ENCODE data around the gene FERMT2. TPM values are rescaled to one million over a fixed set of nuclear protein-coding genes. Genes with fewer than 3 reads are reported as not detected.

Gene FERMT2
- total and polyA plus RNA-seq, 2 donors (not counting 1 experiment from before 2014, with no cell fraction given): 0.05 TPM; not detected in 1

GRCh38 chr14:52910572-52910971 is 40.3 kb downstream of the FERMT2 start:
- H3K27me3 ChIP-seq (replicated peaks in 1 of 4; ENCODE audit: control extremely low read depth in 1 of 4, control insufficient read depth in 3 of 4, insufficient read depth in 4 of 4, low read length in 3 of 4): no peaks in the 10 kb centered on the region
- ATAC-seq (ENCODE audit: low read depth) (no peak), DNase-seq (no peak)
- H3K27me3 Mint-ChIP-seq: no peaks in the 10 kb centered on the region
- intact Hi-C loops (cut with micrococcal nuclease): no loop called here
- H3K4me3 Mint-ChIP-seq: no peak overlapping the region
- no peaks in the 10 kb centered on the region for H4K20me1 ChIP-seq (ENCODE audit: control insufficient read depth, insufficient read depth, low read length, poor library complexity, severe bottlenecking)
- H3K79me2 ChIP-seq (ENCODE audit: control insufficient read depth, insufficient read depth, low read length): no peaks in the 10 kb centered on the region
- H3K36me3 ChIP-seq (replicated peaks in 1 of 2; ENCODE audit: control extremely low read depth in 1 of 2, control insufficient read depth in 1 of 2, extremely low read depth in 1 of 2, insufficient read depth in 2 of 2, low read length in 1 of 2): no peaks in the 10 kb centered on the region
- no peak overlapping the region for H2AFZ ChIP-seq (ENCODE audit: insufficient read depth, low read depth, low read length, poor library complexity, severe bottlenecking)
- no CpG with 5 or more reads among the region's 2 CpGs for WGBS (ENCODE audit: insufficient coverage)
- H3K4me1 ChIP-seq (ENCODE audit: control insufficient read depth in 2 of 2, insufficient read depth in 2 of 2, low read length in 2 of 2): no peaks in the 10 kb centered on the region
- H3K4me3 ChIP-seq (ENCODE audit: control extremely low read depth in 1 of 5, extremely low read depth in 1 of 5, insufficient read depth in 1 of 5, low read depth in 2 of 5, low read length in 4 of 5): no peak overlapping the region
- H3K9me3 ChIP-seq (ENCODE audit: control extremely low read depth in 1 of 3, control insufficient read depth in 2 of 3, insufficient read depth in 1 of 3, low read length in 2 of 3): no peaks in the 10 kb centered on the region
- POLR2A ChIA-PET: no interaction called here
- TF ChIP-seq EZH2 (IDR thresholded peaks at IDR 0.05; ENCODE audit: borderline replicate concordance, insufficient read depth, low read depth, low read length, poor library complexity, severe bottlenecking): no peak
- no peak for TF ChIP-seq CTCF (IDR thresholded peaks at IDR 0.05)
- H3K27ac ChIP-seq (ENCODE audit: low read length in 2 of 2): no peak overlapping the region
- no peak overlapping the region for H3K9ac ChIP-seq (ENCODE audit: low read length)
- no peaks in the 10 kb centered on the region for H3K9me3 Mint-ChIP-seq (ENCODE audit: insufficient read depth)
- H3K4me1 Mint-ChIP-seq: peaks cover 4% of the 10 kb centered on the region
- H3K27ac Mint-ChIP-seq: no peak overlapping the region
- CTCF ChIA-PET: interaction anchor here (0.7 kb wide), 1 partner anchor 429 kb away, joined by 3 read pairs; no protein-coding TSS in a partner anchor
- H3K4me2 ChIP-seq (replicated peaks; ENCODE audit: low read depth, low read length, poor library complexity, severe bottlenecking): no peak overlapping the region

GRCh38 chr14:52907949-52908348 is 42.9 kb downstream of the FERMT2 start:
- Histone ChIP-seq H3K9me3 (ENCODE audit: control extremely low read depth in 1 of 3, control insufficient read depth in 2 of 3, insufficient read depth in 1 of 3, low read length in 2 of 3) (no peaks in the 10 kb centered on the region), H3K4me1 (ENCODE audit: control insufficient read depth in 2 of 2, insufficient read depth in 2 of 2, low read length in 2 of 2) (no peaks in the 10 kb centered on the region), H3K36me3 (replicated peaks in 1 of 2; ENCODE audit: control extremely low read depth in 1 of 2, control insufficient read depth in 1 of 2, extremely low read depth in 1 of 2, insufficient read depth in 2 of 2, low read length in 1 of 2) (no peaks in the 10 kb centered on the region), H3K4me3 (ENCODE audit: control extremely low read depth in 1 of 5, extremely low read depth in 1 of 5, insufficient read depth in 1 of 5, low read depth in 2 of 5, low read length in 4 of 5) (no peak overlapping the region), H3K4me2 (replicated peaks; ENCODE audit: low read depth, low read length, poor library complexity, severe bottlenecking) (no peak overlapping the region), H3K27ac (ENCODE audit: low read length in 2 of 2) (no peak overlapping the region), H3K27me3 (replicated peaks in 1 of 4; ENCODE audit: control extremely low read depth in 1 of 4, control insufficient read depth in 3 of 4, insufficient read depth in 4 of 4, low read length in 3 of 4) (no peaks in the 10 kb centered on the region), H3K9ac (ENCODE audit: low read length) (no peak overlapping the region), H4K20me1 (ENCODE audit: control insufficient read depth, insufficient read depth, low read length, poor library complexity, severe bottlenecking) (no peaks in the 10 kb centered on the region), H2AFZ (ENCODE audit: insufficient read depth, low read depth, low read length, poor library complexity, severe bottlenecking) (no peak overlapping the region), H3K79me2 (ENCODE audit: control insufficient read depth, insufficient read depth, low read length) (no peaks in the 10 kb centered on the region)
- TF ChIP-seq CTCF (IDR thresholded peaks at IDR 0.05) (no peak), EZH2 (IDR thresholded peaks at IDR 0.05; ENCODE audit: borderline replicate concordance, insufficient read depth, low read depth, low read length, poor library complexity, severe bottlenecking) (no peak)
- intact Hi-C loops (cut with micrococcal nuclease): no loop called here
- no peak for ATAC-seq (ENCODE audit: low read depth)
- Mint-ChIP-seq H3K4me3 (no peak overlapping the region), H3K4me1 (peaks cover 4% of the 10 kb centered on the region), H3K9me3 (ENCODE audit: insufficient read depth) (no peaks in the 10 kb centered on the region), H3K27me3 (no peaks in the 10 kb centered on the region), H3K27ac (no peak overlapping the region)
- ChIA-PET POLR2A (no interaction called here), CTCF (no interaction called here)
- no peak for DNase-seq
- WGBS (ENCODE audit: insufficient coverage): 88% methylated on average over 1 of the region's 5 CpGs

Data from B cell (primary cell).